ENCODE data around the gene TSC1.

DNA sequence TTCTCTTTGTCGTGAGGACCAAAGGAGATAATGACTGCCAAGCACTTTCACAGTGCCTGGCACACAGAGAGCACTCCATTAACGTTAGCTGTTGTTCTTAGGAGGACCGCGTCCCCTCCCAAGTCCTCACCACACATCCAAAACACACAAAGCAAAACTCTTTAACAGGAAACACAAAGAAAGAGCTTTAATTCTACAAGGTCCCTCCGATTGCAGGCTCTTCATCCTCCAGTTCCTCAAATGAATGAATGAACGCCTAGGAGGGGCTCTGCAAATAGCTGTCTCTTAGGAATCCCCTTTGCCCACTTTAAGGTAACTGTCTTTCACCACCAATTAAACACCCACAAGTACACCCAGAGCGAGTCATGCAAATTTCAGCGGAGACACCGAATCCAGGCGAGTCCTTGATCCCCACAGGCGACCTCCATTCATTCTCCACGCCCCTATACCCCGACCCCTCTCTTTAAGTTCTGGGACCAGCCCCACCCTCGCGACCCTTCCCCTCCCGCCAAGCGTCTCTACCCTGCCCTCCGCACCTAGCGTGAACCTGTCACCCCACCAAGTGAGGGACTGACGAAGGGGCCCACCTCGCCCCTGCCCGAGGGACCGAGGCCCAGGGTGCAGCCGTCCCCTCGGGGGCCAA lies 644 bp downstream of the TSC1 start:
- TF ChIP-seq, protein P1, sequence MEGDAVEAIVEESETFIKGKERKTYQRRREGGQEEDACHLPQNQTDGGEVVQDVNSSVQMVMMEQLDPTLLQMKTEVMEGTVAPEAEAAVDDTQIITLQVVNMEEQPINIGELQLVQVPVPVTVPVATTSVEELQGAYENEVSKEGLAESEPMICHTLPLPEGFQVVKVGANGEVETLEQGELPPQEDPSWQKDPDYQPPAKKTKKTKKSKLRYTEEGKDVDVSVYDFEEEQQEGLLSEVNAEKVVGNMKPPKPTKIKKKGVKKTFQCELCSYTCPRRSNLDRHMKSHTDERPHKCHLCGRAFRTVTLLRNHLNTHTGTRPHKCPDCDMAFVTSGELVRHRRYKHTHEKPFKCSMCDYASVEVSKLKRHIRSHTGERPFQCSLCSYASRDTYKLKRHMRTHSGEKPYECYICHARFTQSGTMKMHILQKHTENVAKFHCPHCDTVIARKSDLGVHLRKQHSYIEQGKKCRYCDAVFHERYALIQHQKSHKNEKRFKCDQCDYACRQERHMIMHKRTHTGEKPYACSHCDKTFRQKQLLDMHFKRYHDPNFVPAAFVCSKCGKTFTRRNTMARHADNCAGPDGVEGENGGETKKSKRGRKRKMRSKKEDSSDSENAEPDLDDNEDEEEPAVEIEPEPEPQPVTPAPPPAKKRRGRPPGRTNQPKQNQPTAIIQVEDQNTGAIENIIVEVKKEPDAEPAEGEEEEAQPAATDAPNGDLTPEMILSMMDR (IDR thresholded peaks at IDR 0.05; ENCODE audit: insufficient read depth, low read length, poor library complexity, severe bottlenecking) = no peak
- TF ChIP-seq EZH2phosphoT487 (conservative IDR thresholded peaks at IDR 0.05; ENCODE audit: low read length) = no peak
